Epithelial cell of proximal tubule (primary cell): ENCODE data around the gene ADRA2B. TPM values are rescaled to one million over a fixed set of nuclear protein-coding genes. Genes with fewer than 3 reads are reported as not detected.
"Not testable (repeated sequence)": the region's sequence is repeated elsewhere in the genome, so short reads cannot be mapped to it uniquely, and the experiment has no call there.

Experiments
- DNase-seq: peaks from one replicate; pipeline ENCODE4 v3.0.0-alpha.2; 2011; ENCODE audit warnings: low read depth
- H3K4me3 ChIP-seq: 2 replicates; pipeline ENCODE4 v1.5.1; 2011; ENCODE audit warnings: low read depth, mild to moderate bottlenecking, low read length
- total RNA-seq: library from RNA; depleted of rRNA; stranded (reverse); fragments of >200 nt; gene quantifications from 2 replicates; pipeline ENCODE4 v1.2.3, GENCODE V29; 2015
- TF ChIP-seq, protein P1 (sequence below): conservative IDR thresholded peaks from 2 replicates; pipeline ENCODE4 v1.5.1; 2012; ENCODE audit warnings: low read depth, mild to moderate bottlenecking, low read length

Gene ADRA2B
- total RNA-seq, 1 donor from 2014 or later, result 0.23 TPM

DNA sequence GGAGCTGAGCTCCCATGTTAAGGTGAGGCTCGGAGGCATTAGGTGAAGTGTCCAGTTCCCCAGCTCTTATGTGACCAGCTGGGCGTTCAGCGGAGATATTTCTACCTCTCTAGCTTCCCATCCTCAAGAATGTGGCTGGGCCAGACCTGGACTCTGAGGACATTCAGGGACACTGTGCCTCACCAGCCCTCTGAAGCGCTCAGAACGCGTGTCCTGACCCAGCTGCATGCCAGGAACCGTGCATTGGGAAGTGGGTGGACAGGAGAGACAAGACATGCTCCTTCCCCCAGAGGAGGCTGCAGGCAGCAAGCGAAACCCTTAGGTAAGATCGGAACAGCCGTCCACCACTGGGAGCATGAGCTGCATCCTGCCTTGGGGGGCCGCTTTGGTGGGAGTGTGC, 43.6 kb downstream of the ADRA2B start:
- H3K4me3 ChIP-seq, result no peak overlapping the region
- TF ChIP-seq, protein P1, sequence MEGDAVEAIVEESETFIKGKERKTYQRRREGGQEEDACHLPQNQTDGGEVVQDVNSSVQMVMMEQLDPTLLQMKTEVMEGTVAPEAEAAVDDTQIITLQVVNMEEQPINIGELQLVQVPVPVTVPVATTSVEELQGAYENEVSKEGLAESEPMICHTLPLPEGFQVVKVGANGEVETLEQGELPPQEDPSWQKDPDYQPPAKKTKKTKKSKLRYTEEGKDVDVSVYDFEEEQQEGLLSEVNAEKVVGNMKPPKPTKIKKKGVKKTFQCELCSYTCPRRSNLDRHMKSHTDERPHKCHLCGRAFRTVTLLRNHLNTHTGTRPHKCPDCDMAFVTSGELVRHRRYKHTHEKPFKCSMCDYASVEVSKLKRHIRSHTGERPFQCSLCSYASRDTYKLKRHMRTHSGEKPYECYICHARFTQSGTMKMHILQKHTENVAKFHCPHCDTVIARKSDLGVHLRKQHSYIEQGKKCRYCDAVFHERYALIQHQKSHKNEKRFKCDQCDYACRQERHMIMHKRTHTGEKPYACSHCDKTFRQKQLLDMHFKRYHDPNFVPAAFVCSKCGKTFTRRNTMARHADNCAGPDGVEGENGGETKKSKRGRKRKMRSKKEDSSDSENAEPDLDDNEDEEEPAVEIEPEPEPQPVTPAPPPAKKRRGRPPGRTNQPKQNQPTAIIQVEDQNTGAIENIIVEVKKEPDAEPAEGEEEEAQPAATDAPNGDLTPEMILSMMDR, result no peak
- no peak for DNase-seq

DNA sequence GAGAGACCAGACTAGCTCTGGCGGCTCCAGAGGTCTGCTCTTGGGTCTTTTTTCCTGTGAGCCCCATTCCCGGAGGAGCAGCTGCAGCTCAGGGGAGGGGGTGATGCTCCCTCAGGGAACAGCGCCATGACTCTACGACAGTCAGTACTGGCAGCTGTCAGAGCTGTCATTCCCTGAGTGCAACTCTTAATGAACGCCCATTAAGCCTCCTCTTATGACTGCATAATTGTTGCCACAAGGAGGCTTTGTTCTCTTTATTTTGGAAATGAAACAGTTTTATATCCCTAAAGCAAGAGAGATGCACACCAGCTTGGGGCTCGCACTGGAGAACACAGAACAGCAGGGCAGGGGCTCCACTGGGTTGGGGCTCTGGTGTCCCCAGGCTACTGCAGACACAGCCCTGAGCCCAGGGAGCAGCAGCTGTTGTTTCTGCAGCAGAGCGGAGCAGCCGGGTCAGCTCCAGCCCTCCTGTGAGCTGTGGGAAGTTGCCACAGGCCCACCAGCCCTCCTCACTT, 44.3 kb downstream of the ADRA2B start:
- not testable (repeated sequence) for H3K4me3 ChIP-seq, DNase-seq

DNA sequence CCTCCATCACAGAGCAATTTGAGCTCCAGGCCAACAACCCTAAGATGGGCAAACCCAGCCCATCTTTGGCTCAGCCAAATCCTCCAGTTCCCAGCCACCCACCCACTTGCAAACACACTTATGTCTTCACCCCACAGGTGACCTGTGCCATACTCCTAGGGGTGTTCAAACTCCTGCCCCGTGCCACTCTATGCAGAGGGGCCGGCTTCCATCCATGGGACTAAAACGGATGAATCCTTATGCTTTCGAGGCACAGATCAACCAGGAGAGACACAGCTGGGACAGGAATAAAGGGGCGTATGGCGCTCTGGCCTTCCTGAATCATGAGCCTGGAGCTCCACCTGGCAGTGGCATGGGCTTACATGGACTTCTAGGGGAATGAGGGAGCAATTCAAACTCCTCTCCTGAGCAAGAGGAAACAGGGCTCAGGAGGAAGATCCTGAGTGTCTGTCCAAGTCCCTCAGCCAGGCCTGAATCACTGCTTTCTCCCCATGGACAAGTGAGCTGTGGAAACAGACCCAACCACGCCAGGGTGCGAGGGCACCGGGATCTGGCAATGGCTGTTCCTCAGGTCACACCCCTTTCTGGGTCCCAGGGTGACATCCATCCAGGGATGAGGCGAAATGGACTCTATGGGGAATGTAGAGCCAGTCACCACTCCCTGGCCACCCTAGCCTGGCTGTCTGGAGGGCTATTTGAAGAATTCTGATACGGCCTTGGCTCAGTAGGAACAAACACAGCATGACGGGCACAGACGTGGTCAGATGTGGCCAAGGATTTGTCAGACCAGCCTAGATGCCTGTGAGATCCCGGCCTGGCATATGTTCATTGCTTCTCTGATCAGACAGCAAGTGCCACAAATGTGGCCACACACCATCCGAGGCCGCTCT, 45.0 kb downstream of the ADRA2B start:
- DNase-seq, H3K4me3 ChIP-seq: not testable (repeated sequence)

DNA sequence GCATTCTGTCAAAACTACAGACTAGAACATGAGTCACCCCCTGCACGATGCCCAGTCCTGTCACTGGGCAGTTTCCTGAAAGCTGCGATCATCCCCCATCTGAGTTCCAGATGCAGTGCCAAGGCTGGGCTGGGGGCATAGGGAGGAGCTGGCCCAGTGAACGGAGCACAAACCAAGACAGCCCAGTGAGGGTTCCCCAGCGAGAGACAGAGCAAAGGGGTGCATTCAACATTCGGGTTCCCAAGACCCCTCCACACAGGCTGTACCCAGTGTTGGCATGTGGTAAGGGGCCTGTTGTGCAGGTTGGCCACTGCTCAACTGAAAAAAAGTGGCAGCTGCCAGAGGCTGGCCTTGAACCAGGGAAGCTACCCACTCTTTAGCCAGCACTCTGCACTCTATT, 46.0 kb downstream of the ADRA2B start:
- not testable (repeated sequence) for H3K4me3 ChIP-seq, DNase-seq

DNA sequence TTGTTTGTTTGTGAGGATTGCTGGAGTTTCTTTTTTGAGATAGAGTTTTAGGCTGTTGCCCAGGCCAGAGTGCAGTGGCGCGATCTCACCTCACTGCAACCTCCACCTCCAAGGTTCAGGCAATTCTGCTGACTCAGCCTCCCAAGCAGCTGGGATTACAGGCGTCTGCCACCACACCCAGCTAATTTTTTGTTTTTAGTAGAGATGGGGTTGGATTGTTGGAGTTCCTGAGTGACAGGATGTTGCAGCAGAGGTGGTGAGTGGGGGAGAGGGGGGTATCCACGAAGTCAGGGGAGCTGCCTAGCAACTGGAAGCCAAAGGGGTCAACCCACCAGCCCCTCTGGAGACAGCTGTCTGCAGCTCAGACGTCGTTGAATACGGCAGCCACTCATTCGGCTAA, 46.5 kb downstream of the ADRA2B start:
- not testable (repeated sequence) for DNase-seq

DNA sequence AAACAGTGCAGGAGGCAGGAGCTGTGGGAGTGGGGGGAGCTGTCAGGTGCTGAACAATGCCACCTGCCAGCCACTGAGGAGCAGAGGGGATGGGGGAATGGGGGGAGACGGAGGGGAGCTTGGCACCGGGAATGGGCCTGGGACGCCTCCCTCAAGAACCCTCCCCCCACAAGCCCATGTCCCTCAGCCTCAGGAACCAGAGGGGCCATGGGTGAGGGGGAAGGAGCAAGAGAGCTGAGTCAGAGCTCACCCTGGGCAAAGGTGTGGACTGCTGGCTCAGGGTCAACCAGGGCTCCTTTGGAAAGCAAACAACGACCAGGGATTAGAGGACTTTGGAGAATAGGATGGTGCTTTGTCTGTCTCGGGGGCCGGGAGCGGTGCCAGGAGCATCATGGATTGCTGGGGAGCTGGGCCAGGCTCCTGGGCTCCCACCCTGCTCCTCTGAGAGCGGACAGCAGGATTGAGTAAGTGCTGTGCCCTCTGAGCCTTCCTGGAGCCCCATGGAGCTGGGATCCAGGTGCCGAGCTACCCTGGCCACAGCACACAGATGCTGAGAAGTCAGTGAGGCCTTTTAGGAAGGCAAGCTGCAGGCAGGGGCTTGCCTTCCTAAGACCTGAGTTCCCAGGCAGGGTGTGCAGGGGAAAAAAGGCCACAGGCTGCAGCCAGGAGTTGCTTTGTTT, 48.3 kb downstream of the ADRA2B start:
- not testable (repeated sequence) for H3K4me3 ChIP-seq, DNase-seq

More for the DNA sequence above, 46.5 kb downstream of the ADRA2B start:
- H3K4me3 ChIP-seq, result not testable (repeated sequence)

DNA sequence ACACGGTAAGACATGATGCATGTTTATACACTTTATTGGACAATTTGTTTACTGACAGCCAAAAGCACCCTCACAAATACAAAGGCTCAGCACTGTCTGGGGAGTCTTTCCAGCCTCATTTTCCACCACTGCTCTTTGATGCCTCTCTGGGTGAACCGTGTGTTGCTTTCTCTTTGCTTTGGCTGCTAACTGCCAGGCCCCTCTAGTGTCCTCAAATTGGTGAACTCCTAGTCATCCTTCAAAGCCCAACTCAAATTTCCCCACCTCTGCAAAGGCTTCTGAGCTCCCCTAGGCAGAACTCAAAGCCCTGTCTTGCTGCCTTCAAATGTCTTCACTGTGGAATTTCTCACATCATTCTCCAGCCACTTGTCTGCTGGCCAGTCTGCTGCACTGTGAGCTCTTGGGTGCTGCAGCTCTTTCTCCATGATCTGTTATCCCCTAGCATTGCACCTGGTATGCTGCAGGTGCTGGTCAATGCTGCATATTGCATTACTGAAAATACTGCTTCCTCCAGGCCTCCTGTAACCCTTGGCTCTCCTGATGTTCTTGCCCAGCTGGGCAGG, 49.2 kb downstream of the ADRA2B start:
- not testable (repeated sequence) for H3K4me3 ChIP-seq, DNase-seq

DNA sequence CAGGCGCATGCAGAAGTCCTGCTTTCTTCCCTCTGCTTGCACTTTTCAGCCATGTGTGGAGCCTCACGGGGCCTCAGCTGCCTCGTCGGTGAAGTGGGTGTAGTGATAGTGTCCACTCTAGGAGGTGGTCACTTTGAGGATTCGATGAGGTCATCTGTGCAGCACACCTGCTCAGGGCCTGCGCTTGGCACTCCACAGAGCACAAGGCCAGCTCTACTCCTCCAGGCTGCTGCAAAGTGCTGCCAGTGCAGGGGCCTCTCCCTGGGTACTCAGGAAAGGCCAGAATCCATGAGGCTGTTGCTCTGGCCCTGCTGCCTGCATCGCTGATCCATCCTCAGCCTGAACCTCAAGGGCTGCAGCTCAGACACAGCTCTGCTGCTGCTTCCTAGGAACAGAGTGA, 49.9 kb downstream of the ADRA2B start:
- H3K4me3 ChIP-seq, DNase-seq: not testable (repeated sequence)

DNA sequence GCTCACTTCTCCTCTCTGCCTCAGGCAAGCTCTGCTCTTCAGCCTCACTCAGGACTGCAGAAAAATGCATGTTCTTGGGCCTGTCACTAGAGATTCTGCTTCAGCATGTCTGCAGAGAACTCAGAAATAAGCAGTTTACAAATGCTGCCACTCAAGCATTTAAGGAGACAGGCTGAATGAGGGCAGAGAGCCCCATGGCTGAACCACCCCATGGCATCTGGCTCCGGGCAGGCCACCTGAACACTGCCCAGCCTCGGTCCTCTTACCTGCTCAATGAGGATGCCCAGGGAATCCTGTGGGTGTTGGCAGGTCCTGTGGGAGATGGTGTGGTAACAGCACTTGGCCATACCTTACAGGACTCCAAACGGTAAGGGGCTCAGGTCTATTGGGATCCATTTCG, 50.4 kb downstream of the ADRA2B start:
- not testable (repeated sequence) for DNase-seq, H3K4me3 ChIP-seq

DNA sequence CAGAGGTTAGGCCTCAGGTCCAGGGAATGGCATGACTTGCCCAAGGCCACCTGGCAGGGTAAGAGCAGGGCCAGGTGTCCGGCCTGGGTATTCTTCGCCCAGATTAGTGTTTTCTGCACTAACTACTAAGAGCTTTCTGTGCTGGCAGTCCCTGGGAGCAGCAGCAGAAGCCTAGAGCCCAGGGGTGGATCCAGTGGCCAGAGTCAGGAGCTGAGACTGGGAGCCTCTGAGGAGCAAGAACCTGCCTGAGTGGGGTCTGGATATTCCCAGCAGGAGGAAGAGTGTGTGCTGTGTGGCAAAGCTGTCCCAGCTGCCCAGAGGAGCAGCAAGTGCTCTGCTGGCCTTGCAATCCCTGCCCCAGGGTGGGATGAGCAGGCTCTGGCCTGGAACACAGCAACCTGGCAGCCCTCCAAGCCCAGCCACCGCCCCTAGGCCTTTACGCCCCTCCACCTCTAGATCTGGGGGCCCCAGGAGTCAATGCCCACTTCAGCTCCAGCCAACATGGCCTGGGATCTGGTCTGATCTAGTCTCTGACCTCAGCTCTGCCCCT, 50.9 kb downstream of the ADRA2B start:
- DNase-seq, result no peak
- TF ChIP-seq, protein P1, result no peak
- no peak overlapping the region for H3K4me3 ChIP-seq

DNA sequence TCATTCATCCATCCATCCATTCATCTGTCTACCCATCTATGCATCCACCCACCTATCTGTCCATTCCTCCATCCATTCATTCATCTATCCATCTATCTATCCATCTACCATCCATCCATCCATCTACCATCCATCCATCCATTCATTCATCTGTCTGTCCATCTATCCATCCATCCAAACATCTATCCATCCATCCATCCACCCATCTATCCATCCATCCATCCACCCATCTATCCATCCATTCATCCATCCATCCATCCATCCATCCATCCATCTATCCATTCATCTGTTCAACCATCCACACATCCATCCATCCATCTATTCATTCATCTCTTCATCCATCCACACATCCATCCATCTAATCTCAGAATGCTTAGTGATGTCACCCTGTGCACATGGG, 51.6 kb downstream of the ADRA2B start:
- not testable (repeated sequence) for DNase-seq, H3K4me3 ChIP-seq

DNA sequence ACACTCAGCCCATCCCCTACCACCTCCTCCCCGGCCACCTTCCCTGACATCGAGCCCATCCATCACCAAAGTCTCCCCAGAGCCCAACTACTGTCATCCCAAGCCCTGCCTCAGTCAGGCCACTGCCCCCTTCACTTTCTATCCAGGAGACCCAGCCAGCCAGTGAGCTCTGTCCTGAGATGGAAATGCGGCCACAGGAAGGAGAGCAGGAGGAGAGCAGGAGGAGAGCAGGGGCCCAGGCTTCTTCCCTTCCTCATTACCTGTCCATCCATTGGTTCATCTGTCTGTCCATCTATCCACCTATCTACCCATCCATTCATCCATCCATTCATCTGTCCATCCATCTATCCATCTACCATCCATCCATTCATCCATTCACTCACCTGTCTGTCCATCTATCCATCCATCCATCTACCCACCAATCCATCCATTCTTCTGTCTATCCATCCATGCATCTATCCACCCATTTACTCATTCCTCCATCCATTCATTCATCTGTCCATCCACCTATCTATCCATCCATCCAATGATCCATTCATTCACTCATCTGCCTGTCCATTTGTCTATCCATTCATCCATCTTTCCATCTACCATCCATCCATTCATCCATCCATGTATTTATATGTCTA, 52.2 kb downstream of the ADRA2B start:
- H3K4me3 ChIP-seq, DNase-seq: not testable (repeated sequence)
